ENCODE measurements around the gene LYAR. TPM values are rescaled to one million over a fixed set of nuclear protein-coding genes. Genes with fewer than 3 reads are reported as not detected.

Gene LYAR
- total RNA-seq, 2 donors from 2014 or later: 7.3 to 20.7 TPM

DNA sequence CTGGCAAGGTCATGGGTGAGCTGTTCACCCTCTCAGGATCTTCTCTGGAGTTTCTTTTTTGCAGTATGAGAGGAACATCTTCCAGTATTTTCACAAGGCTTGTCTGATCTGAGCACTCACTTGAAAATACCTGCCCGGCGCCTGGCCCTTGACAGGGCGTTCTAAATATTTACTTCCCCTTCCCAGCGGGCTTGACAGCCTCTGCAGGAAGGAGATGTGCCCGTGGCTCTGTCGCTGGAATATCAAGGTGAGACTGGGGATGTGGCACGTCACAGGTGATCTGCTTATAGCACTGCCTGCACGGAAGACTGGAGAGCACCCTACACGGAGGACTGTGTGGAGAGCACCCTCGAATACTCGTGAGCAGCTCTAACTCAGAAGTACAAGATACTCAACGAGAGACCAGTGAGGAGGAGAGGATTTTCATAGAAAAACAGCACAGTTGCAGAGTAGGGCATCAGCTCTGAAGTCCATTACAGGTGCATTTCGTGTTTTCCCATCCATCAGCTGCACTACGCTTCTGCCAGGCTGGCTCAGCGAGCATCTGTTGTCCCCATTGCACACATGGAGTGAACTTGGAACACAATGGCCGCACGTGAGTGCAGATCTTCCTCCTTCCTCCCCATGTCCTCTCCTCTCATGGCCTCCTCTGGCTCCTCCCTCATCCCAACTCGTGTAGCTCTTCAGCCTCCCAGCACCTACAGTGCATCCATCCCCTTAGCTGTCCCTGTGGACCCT, 32.2 kb upstream of the LYAR start:
- Histone ChIP-seq H3K9me3 (no peaks in the 10 kb centered on the region), H3K27ac (no peak overlapping the region), H3K27me3 (replicated peaks; ENCODE audit: insufficient read depth) (no peaks in the 10 kb centered on the region), H3K4me3 (no peak overlapping the region), H3K36me3 (peaks cover 29% of the 10 kb centered on the region), H3K4me1 (ENCODE audit: control insufficient read depth in 1 of 2, low read depth in 2 of 2) (no peaks in the 10 kb centered on the region)
- no peak for ATAC-seq (ENCODE audit: insufficient number of reproducible peaks, low FRiP score, low read depth)
- no peak for DNase-seq (ENCODE audit: low spot score)
- TF ChIP-seq, protein P1, sequence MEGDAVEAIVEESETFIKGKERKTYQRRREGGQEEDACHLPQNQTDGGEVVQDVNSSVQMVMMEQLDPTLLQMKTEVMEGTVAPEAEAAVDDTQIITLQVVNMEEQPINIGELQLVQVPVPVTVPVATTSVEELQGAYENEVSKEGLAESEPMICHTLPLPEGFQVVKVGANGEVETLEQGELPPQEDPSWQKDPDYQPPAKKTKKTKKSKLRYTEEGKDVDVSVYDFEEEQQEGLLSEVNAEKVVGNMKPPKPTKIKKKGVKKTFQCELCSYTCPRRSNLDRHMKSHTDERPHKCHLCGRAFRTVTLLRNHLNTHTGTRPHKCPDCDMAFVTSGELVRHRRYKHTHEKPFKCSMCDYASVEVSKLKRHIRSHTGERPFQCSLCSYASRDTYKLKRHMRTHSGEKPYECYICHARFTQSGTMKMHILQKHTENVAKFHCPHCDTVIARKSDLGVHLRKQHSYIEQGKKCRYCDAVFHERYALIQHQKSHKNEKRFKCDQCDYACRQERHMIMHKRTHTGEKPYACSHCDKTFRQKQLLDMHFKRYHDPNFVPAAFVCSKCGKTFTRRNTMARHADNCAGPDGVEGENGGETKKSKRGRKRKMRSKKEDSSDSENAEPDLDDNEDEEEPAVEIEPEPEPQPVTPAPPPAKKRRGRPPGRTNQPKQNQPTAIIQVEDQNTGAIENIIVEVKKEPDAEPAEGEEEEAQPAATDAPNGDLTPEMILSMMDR (IDR thresholded peaks at IDR 0.05): no peak

- H3K27me3 ChIP-seq (replicated peaks; ENCODE audit: insufficient read depth): no peaks in the 10 kb centered on the region
- ATAC-seq (ENCODE audit: insufficient number of reproducible peaks, low FRiP score, low read depth) (no peak), DNase-seq (ENCODE audit: low spot score) (no peak)
- H3K36me3 ChIP-seq: peaks cover 29% of the 10 kb centered on the region
- TF ChIP-seq, protein P1 (IDR thresholded peaks at IDR 0.05): no peak
- no peaks in the 10 kb centered on the region for H3K4me1 ChIP-seq (ENCODE audit: control insufficient read depth in 1 of 2, low read depth in 2 of 2)
- no peaks in the 10 kb centered on the region for H3K9me3 ChIP-seq
- no peak overlapping the region for H3K27ac ChIP-seq
- H3K4me3 ChIP-seq: no peak overlapping the region
Observed at GRCh38 chr4:4320951-4321714, 31.2 kb upstream of the LYAR start.

GRCh38 chr4:4320528-4320927, 30.6 kb upstream of the LYAR start:
- no peak overlapping the region for H3K27ac ChIP-seq
- TF ChIP-seq, protein P1 (IDR thresholded peaks at IDR 0.05): no peak
- no peak for ATAC-seq (ENCODE audit: insufficient number of reproducible peaks, low FRiP score, low read depth)
- DNase-seq (ENCODE audit: low spot score): no peak
- H3K36me3 ChIP-seq: peaks cover 34% of the 10 kb centered on the region
- H3K4me1 ChIP-seq (ENCODE audit: control insufficient read depth in 1 of 2, low read depth in 2 of 2): no peaks in the 10 kb centered on the region
- no peaks in the 10 kb centered on the region for H3K27me3 ChIP-seq (replicated peaks; ENCODE audit: insufficient read depth)
- no peak overlapping the region for H3K4me3 ChIP-seq
- no peaks in the 10 kb centered on the region for H3K9me3 ChIP-seq

GRCh38 chr4:4317496-4318232, 27.7 kb upstream of the LYAR start:
- no peak for DNase-seq (ENCODE audit: low spot score)

More at GRCh38 chr4:4317496-4318232, 27.7 kb upstream of the LYAR start:
- no peaks in the 10 kb centered on the region for H3K9me3 ChIP-seq
- no peak overlapping the region for H3K4me3 ChIP-seq
- no peaks in the 10 kb centered on the region for H3K27me3 ChIP-seq (replicated peaks; ENCODE audit: insufficient read depth)
- no peak overlapping the region for H3K27ac ChIP-seq
- H3K4me1 ChIP-seq (ENCODE audit: control insufficient read depth in 1 of 2, low read depth in 2 of 2): no peaks in the 10 kb centered on the region
- ATAC-seq (ENCODE audit: insufficient number of reproducible peaks, low FRiP score, low read depth): no peak
- TF ChIP-seq, protein P1 (IDR thresholded peaks at IDR 0.05): no peak
- peaks cover 56% of the 10 kb centered on the region for H3K36me3 ChIP-seq

Data from thoracic aorta (tissue), 2 donors.